Measurements from ENCODE around the gene TXNDC2.

DNA sequence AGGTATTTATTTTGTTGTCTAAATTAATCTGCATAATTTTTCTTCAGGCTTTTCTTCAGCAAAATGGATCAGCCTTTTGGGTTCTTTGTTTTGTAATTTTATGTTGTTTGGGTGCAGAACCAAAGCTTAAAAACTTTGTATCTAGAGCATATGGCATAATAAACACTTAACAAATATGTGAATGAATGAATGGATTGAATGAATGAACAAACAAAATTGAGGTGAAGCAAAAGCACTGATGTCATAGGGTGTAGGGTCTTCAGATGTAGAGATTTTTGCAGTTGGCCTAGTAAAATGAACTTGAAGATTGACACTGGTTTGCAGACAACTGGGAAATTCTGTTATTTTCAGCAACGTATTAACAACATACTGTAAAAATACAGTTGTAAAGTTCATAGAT is 45.4 kb downstream of the TXNDC2 start:
- TF ChIP-seq, protein P1, sequence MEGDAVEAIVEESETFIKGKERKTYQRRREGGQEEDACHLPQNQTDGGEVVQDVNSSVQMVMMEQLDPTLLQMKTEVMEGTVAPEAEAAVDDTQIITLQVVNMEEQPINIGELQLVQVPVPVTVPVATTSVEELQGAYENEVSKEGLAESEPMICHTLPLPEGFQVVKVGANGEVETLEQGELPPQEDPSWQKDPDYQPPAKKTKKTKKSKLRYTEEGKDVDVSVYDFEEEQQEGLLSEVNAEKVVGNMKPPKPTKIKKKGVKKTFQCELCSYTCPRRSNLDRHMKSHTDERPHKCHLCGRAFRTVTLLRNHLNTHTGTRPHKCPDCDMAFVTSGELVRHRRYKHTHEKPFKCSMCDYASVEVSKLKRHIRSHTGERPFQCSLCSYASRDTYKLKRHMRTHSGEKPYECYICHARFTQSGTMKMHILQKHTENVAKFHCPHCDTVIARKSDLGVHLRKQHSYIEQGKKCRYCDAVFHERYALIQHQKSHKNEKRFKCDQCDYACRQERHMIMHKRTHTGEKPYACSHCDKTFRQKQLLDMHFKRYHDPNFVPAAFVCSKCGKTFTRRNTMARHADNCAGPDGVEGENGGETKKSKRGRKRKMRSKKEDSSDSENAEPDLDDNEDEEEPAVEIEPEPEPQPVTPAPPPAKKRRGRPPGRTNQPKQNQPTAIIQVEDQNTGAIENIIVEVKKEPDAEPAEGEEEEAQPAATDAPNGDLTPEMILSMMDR (IDR thresholded peaks at IDR 0.05; ENCODE audit: low read depth, low read length): no peak
- no peak for TF ChIP-seq EZH2phosphoT487 (IDR thresholded peaks at IDR 0.05; ENCODE audit: low read depth)
